Fibroblast of lung (primary cell): ENCODE data around the gene TFDP2.
"Not testable (repeated sequence)": the region's sequence is repeated elsewhere in the genome, so short reads cannot be mapped to it uniquely, and the experiment has no call there.

ENCODE experiments used
- CTCF ChIP-seq, 2 donors: IDR thresholded peaks in 1 of 2; conservative IDR thresholded peaks in 1 of 2; 1 replicate in 1 of 2; 2 replicates in 1 of 2; pipeline ENCODE4 v1.5.1; 2011 to 2012; ENCODE audit warnings: low read length in 2 of 2, control low read depth in 1 of 2, inconsistent platforms in 1 of 2, low read depth in 1 of 2, mild to moderate bottlenecking in 1 of 2
- EZH2 ChIP-seq: IDR thresholded peaks from 2 replicates; pipeline ENCODE4 v1.5.1; 2012; ENCODE audit warnings: low read length, control low read depth, mild to moderate bottlenecking; ENCODE audit errors: missing control alignments

GRCh38 chr3:142075656-142076055 lies 73.7 kb downstream of the TFDP2 start:
- TF ChIP-seq CTCF (conservative IDR thresholded peaks at IDR 0.05 in 1 of 2, IDR thresholded peaks at IDR 0.05 in 1 of 2; ENCODE audit: low read depth in 1 of 2, low read length in 2 of 2); EZH2: not testable (repeated sequence)
